ENCODE data around the gene PHB1.

PHB1 gene

GRCh38 chr17:49383060-49383459 lies 31.6 kb downstream of the PHB1 start (continued):
- TF ChIP-seq ZBTB26 (tag by site-specific recombination; optimal IDR thresholded peaks at IDR 0.05): no peak
- no peak for TF ChIP-seq ZNF280D (tag by site-specific recombination; IDR thresholded peaks at IDR 0.05)
- no peak for TF ChIP-seq PATZ1 (tag by site-specific recombination; IDR thresholded peaks at IDR 0.05)
- TF ChIP-seq PBX3 (CRISPR knock-in tag; IDR thresholded peaks at IDR 0.05): no peak

GRCh38 chr17:49382556-49382955 lies 32.1 kb downstream of the PHB1 start:
- Histone ChIP-seq H3K9me3 (ENCODE audit: control insufficient read depth, insufficient read depth, low read depth, low read length) (no peaks in the 10 kb centered on the region; the same call in 1 of the 2 replicates), H3K36me3 (ENCODE audit: control insufficient read depth in 2 of 2, insufficient read depth in 1 of 2, low read length in 2 of 2) (no peaks in the 10 kb centered on the region), H3K4me3 (ENCODE audit: low read depth, low read length) (no peak overlapping the region), H3K27ac (ENCODE audit: extremely low read depth, low read depth, low read length) (no peak overlapping the region), H3K4me1 (ENCODE audit: control insufficient read depth, insufficient read depth, low read length) (no peaks in the 10 kb centered on the region)
- POLR2A ChIA-PET: interaction anchor here (1.1 kb wide), 1 partner anchor 20 kb away, joined by 3 read pairs; the partner anchor contains the start of gene ZNF652
- TF ChIP-seq ZNF23 (tag by site-specific recombination; IDR thresholded peaks at IDR 0.05; ENCODE audit: borderline replicate concordance) (no peak), ZNF837 (tag by site-specific recombination; IDR thresholded peaks at IDR 0.05) (no peak), ZNF510 (tag by site-specific recombination; IDR thresholded peaks at IDR 0.05; ENCODE audit: insufficient replicate concordance) (no peak), ZNF624 (tag by site-specific recombination; IDR thresholded peaks at IDR 0.05) (no peak), ZNF571 (tag by site-specific recombination; IDR thresholded peaks at IDR 0.05) (no peak), ZSCAN4 (tag by site-specific recombination; IDR thresholded peaks at IDR 0.05) (no peak), ZNF768 (tag by site-specific recombination; IDR thresholded peaks at IDR 0.05) (no peak), ZNF2 (tag by site-specific recombination; IDR thresholded peaks at IDR 0.05) (no peak), ZNF830 (tag by site-specific recombination; IDR thresholded peaks at IDR 0.05; ENCODE audit: low read depth) (no peak), ZNF416 (tag by site-specific recombination; IDR thresholded peaks at IDR 0.05) (no peak), REST (tag by site-specific recombination; IDR thresholded peaks at IDR 0.05) (no peak), HIC1 (tag by site-specific recombination; IDR thresholded peaks at IDR 0.05) (no peak), ZNF292 (tag by site-specific recombination; IDR thresholded peaks at IDR 0.05; ENCODE audit: borderline replicate concordance, low read depth) (no peak), TCF7L2 (IDR thresholded peaks at IDR 0.05; ENCODE audit: borderline replicate concordance, low read depth, low read length) (no peak), WT1 (tag by site-specific recombination; IDR thresholded peaks at IDR 0.05) (no peak)
- CTCF ChIA-PET: interaction anchor here (0.5 to 0.7 kb wide), 6 partner anchors 14 to 1308 kb away, joined by 3 to 4 read pairs (median 4); no protein-coding TSS in a partner anchor
